Measurements from ENCODE around the gene EMX1. TPM values are rescaled to one million over a fixed set of nuclear protein-coding genes. Genes with fewer than 3 reads are reported as not detected.
"Not testable (repeated sequence)": the region's sequence is repeated elsewhere in the genome, so short reads cannot be mapped to it uniquely, and the experiment has no call there.

EMX1 gene
- total RNA-seq, 1 donor from 2014 or later: not detected

DNA sequence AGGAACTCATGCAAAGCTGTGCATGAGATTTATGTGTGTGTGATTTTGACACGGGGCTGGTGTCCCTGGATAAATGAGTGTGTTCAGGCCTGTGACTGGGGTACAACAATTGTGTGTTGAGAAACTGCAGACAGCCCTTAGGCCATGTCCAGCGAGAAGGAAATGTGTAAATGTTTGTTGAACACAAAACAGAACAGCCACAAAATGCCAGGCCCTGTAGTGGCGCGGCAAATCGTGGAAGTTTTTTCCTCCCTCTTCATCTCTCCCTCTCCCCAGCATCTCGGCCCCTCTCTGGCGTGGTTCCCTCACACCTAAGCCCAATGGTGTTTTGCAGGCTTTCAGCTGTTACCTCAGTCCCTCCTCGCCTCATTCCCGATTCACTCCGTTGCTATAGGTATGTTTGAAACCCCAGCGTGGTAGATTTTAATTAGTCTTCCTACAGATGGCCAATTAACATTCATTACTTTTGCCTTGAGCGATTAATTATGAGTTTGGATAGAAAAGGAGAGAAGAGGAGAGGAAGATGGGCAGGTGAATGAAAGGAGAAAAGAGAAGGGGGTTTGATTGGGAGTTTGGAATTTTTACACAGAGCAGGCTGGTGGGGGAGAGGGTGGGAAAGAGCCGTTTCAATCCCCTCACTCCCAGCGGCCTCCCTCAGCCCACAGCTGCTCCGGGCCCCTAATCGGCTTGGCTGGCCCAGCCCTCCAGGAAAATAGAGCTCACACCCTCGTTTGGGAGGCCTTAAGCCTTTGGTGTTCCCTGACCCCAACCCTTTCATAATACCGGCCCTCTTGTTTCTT lies 19.3 kb upstream of the EMX1 start:
- ATAC-seq (no peak), DNase-seq (no peak)

DNA sequence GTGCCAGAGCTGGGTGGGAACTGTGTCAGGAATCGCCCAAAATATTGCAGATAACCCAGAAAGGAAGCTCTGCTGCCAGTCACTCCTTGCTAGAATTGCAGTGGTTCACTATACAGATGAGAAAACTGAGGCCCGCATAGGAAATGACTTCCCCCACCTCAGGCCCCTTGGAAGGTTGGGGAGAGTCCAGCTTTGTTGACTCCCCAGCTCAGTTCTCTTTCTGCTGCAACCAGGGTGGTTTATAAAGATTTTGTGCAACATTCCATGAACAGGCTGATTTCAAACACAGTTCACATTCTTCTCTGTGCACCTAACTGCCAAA lies 18.8 kb upstream of the EMX1 start:
- ATAC-seq (no peak), DNase-seq (no peak)
- intact Hi-C loops (cut with micrococcal nuclease): no loop called here

More for the DNA sequence above, 19.3 kb upstream of the EMX1 start:
- intact Hi-C loops (cut with micrococcal nuclease): no loop called here

DNA sequence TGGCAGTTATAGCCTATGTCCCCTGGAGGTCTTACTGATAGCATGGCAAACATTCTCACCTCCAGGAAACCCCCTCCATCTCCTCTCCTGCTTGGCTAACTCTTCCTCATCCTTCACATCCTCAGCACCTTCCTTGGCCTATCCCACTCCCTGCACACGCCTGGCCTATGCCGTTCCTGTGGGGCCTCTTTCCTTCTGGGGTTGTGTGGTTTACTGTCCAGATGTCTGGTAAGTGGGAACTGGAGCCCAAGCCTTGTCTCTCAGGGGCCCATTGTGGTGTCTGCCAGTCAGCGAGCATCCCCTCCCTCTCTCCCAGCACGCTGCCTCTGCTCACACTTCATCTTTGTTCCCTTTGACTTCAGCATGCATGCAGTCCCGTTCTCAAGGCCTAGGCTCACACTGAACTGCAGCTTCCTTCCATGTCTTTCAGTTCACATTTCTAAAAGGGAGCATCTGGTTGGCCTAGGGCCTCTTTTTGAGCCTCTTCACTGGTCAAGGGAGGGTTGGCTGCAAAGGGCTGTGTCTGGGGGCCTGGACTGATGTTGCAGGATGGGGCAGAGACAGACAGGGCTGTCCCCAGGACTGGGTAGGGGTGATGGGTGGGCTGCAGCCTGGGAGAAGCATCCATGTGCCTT lies 17.0 kb upstream of the EMX1 start:
- no peak for ATAC-seq
- DNase-seq: no peak
- intact Hi-C loops (cut with micrococcal nuclease): no loop called here

DNA sequence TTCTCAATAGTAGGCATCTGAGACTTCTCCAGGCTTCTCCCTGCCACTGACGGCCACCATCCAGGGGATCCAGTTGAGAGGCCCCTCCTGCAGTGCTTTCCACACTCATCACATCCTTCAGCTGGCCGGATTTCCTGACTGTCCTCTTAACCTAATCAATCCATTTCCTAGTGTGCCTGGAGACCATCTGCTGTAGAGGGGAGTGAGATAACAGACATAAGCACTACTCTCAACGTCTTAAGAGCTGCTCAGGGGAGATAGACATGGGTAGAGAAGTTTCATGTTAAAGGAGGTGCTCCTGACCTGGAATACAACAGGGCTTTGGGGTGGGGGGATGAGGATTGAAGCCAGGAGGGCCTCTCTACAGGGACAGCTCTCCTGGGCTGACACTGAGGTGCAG lies 15.9 kb upstream of the EMX1 start:
- intact Hi-C loops (cut with micrococcal nuclease): no loop called here
- ATAC-seq: no peak
- DNase-seq: no peak

DNA sequence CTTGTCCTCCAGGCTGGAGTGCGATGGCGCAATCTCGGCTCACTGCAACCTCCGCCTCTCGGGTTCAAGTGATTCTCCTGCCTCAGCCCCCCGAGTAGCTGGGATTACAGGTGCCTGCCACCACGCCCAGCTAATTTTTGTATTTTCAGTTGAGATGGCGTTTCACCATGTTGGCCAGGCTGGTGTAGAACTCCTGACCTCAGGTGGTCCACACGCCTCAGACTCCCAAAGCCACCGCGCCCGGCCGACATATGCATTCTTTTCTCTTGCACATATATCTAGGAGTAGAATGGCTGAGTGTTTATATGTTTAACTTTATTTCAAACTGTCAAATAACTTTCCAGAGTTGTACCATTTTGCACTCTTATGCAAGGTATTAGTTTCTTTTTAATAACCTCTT lies 9.9 kb upstream of the EMX1 start:
- intact Hi-C loops (cut with micrococcal nuclease); ATAC-seq: not testable (repeated sequence)

DNA sequence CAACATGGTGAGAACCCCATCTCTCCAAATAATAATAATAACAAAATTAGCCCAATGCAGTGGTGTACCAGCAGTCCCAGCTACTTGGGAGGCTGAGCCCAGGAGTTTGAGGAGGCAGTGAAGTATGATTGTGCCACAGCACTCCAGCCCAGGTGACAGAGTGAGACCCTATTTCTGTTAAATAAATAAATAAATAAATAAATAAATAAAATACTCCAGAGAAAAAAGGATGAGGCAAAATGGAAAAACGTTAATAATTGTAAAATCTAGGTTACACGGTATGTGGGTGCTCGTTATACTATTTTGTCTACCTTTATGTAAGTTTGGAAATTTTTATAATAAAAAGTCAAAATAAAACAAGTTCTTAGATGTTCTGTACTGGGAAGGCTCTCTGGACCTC lies 8.6 kb upstream of the EMX1 start:
- ATAC-seq (no peak), DNase-seq (no peak)
- intact Hi-C loops (cut with micrococcal nuclease): no loop called here

More for the DNA sequence above, 9.9 kb upstream of the EMX1 start:
- DNase-seq: not testable (repeated sequence)

DNA sequence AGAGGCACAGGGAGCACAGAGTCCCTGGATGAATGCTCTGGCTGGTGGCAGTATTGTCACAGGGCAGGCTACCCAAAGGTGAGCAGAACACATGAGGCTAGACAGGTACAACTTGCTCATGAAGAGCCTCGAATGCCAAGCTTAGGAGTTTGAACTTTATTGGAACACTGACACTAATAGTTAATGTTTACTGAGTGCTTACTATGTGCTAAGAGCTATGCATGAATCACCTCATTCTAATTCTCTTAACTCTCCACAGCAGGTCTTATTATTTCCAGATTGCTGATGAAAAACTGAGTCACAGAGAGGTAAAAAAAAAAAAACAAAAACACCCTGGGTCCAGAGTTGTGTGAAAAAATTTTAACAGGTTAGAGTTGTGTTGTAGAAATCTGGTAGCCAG lies 6.1 kb upstream of the EMX1 start:
- no peak for DNase-seq
- ATAC-seq: no peak
- intact Hi-C loops (cut with micrococcal nuclease): no loop called here

DNA sequence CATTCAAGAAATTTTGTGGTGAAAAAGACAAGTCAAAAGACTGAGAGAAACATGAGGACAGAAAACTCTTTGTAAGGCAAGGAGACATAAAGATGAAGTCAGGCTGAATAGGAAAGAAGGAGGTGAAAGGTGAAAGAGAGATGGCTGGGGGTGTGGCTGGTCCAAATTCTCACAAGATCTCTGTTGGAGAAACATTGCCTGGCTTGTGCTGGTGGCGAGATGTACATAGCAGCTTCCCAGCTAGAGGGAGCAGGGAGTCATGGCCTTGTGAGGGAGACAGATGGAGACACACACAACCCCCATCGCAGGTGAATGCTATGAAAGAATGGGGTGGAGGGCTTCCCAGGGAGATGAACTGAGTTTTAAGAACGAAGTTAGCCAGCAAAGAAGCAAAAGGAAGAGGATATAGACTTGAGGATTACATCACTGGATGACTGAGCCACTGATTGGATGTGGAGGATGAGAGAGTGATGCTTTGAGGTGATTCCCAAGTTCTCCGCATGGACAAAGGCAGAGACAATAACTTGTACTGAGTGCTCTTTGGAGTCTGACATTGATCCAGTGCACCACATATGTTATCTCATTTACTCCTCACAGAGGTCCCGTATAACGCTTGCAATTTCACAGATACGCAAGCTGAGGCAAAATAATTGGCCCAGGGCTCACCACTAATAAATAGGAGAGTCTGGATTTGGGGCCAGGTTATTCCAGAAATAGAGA lies 3.7 kb upstream of the EMX1 start:
- ATAC-seq (no peak), DNase-seq (no peak)
- intact Hi-C loops (cut with micrococcal nuclease): no loop called here

DNA sequence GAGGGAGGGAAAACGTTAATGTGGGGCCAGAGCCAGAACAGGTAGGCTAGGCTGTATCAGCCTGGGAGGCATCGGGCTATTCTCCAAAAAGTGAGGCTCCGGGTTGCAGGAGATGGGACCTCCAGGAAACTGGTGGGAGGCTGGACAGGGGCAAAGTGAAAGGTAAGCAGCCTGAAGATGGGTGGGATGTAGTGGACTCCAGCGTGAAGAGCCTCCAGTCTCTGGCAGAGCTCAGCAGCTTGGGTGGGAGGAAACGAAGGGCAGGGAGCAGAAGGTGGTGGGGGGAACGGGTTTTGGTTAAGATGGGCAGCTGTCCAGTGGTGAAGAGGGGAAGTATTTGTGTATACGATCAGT lies 3.1 kb upstream of the EMX1 start:
- no peak for DNase-seq
- intact Hi-C loops (cut with micrococcal nuclease): no loop called here
- ATAC-seq: no peak

DNA sequence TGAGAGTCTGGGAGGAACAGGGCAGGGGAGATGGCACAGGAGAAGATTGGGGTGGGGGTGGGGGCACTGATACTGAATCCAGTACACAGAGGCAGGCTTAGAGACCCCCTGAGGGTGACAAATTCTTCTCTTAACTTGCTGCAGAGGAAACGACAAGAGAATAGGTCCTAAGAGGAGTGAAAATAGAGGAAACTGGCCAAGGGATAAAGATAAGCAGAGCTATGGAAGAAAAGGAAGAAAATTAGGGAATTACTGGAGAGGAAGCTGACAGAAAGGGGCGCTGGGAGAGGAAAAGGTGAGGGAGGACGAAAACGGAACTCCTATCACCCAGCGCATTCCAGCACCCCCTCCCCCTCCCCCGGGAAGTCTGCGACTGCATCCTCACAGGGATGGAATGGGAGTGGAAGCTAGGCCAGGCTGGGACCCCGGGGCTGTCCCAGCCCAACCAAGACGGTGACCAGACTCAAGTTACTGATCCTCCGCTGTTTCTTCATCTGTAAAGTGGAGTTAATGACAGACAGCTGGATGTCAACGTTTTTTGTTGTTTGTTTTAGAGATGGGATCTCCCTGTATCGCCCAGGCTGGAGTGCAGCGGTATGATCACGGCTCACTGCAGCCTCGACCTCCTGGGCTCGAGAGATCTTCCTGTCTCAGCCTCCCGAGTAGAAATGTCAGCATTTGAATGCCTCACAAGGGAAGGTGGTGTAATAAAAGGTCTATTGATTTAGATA lies 2.6 kb upstream of the EMX1 start:
- no peak for DNase-seq
- intact Hi-C loops (cut with micrococcal nuclease): no loop called here

DNA sequence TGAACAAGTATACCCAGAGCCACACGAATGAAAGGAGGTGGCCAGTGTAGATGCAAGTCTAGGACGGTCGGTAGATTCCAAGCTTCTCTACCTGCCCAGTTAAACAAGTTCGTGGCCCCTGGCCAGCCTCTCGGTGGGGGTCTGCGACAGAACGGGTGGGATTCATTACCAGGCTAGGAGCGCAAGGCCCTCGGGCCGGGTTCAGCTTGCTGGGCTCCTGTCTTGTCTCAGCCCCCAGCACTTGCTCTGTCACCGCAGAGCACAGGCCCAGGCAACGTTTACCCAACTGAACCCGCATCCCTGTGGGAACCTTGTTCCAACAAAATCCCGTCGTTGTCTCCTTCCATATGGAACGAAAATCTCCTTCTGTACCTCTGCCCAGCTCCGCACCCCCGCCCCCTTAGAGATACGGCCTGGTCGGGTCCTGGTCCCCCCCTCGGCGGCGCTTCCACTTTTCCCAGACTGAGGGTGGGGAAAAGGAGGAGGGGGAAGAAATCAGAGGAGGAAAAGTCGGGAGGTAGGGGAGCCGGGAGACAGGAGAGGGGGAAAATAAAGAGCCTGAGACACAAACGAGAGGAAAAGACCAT lies 1.9 kb upstream of the EMX1 start:
- ATAC-seq (no peak), DNase-seq (no peak)
- intact Hi-C loops (cut with micrococcal nuclease): no loop called here

More for the DNA sequence above, 2.6 kb upstream of the EMX1 start:
- no peak for ATAC-seq

DNA sequence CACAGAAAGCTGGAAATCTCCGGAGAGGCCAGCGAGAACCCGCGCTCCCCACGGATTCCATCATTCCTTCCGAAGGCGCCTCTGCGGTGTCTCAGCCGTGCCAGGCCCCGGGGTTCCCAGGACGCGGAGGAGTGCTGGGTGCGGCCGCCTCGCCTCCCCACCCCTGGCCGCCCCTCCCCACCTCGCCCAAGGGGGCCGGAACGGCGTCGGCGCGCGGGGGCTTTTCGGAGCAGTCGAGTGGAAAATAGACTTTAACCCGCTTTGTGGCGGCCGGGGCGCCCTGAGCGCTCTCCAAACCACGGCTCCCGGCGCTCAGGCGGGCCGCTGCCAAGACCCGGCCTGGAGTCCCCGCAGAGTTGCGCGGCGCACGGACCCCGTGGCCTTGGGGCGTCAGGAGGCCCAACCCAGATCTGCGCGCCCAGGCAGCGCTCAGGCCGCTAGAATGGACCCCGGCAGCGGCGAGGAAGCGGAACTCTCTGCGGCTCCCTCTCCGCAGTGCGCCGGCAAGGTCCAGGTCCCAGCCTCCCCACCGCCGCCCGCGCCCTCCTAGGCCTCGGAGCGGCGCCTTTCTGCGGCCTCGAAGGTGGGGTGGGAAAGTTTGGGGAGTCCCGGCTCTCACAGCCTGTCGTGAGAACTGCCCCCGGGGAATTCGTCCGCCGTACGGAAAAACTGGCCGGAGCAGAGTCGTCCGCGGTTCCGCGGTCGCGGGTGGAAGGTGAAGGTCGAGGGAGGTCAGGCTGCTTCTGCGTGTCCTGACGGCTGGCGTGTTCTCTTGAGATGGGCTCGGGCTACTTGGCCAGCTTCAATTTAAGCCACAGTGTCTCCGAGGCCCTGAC lies 1.2 kb upstream of the EMX1 start:
- ATAC-seq: peak; percentile 74
- DNase-seq: peak; percentile 56
- intact Hi-C loops (cut with micrococcal nuclease): no loop called here

DNA sequence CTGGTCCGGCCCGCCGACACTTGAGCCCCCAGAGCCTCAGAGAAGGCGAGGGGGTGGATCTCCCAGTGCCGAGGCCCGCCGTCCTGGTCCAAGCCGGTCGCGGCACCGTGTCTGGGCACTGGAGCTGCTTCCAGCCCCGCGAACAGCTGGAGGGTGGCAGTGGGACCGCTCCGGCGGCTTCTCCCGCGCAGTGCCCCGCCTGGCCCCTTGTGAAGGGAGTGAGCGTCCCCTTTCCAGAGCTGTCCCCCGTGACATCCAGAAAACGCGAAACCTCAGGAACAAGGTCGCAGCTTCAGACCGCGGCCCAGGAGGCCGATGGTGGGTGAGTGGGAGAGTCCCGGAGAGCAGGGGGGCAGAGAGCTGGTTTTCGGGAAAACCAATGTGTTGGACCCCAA lies 579 bp upstream of the EMX1 start:
- intact Hi-C loops (cut with micrococcal nuclease): no loop called here
- no peak for ATAC-seq
- DNase-seq: no peak

DNA sequence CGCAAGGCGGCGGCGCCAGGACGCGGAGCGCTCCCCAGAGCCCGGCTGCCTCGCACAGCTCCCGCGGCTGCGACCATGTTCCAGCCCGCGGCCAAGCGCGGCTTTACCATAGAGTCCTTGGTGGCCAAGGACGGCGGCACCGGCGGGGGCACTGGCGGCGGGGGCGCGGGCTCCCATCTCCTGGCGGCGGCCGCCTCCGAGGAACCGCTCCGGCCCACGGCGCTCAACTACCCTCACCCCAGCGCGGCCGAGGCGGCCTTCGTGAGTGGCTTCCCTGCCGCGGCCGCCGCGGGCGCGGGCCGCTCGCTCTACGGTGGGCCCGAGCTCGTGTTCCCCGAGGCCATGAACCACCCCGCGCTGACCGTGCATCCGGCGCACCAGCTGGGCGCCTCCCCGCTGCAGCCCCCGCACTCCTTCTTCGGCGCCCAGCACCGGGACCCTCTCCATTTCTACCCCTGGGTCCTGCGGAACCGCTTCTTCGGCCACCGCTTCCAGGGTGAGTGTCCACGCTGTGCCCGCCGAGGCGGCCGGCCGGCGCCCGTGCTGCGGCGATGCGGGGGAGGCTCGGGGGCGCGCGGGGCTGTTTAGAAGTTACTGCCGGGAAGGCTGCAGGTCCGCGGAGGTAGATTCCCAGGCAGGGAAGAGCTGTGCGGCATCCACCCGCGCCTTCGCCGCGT lies 696 bp downstream of the EMX1 start:
- no peak for DNase-seq
- intact Hi-C loops (cut with micrococcal nuclease): no loop called here
- no peak for ATAC-seq

DNA sequence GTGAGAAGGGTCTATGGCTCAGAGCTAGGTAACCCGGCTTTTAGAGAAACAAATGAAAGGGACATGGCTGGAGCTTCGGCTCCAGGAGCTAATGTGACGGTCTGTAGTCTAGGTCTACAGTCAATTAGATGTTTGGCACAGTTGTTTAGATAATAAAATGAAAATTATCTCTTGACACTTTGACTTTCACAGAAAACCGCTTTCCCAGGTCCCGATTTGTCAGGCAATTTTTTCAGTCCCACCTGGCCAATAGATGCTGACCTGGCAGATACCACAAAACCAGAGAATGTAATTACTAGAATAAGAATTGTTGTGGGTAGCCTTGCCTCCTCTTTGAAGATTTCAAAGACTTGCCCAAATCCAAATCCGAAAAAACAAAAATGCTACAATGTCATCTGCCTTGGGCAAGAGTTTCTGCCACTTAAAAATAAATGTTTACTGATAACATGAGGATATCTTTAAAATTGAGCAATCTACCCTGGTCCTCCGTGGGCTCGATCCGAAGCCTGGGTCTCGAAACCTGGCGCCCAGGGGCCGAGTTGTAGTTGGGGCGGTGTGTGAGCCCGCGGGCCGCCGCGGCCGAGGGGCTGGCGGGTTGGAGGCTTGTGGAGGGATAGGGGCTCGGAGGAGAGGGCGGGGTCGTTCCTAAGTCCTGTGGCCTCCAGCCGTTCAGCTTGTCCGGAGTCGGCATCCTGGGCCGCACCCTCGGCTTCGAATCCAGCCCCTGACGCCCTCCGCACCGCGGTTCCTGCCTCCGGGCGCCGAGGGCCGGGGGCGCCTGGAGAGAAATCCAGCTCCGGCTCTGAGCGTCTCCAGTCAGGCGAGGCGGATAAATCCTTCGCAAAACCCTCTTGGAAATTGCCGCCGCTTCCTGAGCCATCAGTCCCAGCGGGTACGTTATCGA lies 2.3 kb downstream of the EMX1 start:
- ATAC-seq (no peak), DNase-seq (no peak)
- intact Hi-C loops (cut with micrococcal nuclease): no loop called here

DNA sequence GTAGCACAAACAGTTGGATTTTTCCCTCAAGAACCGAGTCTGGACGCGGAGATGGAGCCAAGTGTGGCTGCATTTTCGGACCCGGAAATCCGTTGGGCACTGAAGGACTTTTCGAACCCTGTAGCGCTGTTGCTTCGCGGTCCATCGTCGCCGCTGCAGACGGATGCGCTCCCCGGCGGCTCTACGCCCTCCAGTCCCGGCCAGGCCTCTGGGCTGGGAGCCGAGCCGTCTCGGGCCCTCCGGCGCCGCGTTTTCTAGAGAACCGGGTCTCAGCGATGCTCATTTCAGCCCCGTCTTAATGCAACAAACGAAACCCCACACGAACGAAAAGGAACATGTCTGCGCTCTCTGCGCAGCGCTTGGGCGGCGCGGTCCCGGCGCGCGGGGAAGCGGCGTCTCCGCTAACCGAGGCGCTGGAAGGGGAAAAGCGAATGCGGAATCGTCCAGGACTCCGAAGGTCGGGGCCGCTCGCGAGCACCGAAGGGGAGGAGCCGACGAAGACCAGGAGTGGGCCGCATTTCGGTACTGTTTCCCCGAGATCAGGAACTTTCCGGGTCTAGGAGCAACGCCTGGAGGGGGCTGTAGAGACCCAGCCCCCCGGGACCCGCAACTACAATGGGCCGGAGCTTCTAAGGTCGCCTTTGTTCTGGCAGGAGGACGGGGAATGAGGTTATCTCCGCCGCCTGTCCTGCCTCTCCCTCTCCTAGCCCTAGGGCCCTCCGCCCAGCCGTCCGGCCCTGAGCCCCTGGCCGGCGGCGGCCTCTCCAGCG lies 3.2 kb downstream of the EMX1 start:
- ATAC-seq (no peak), DNase-seq (no peak)
- intact Hi-C loops (cut with micrococcal nuclease): no loop called here
